ENCODE measurements around the gene HOXA9.

Gene HOXA9

GRCh38 chr7:27200761-27201579 lies 35.6 kb upstream of the HOXA9 start:
- no peak for DNase-seq

GRCh38 chr7:27199849-27200760 lies 34.8 kb upstream of the HOXA9 start, which contains the start of gene HOXA13:
Gene HOXA13 (minus strand): TSS chr7:27200091. CDS start chr7:27200077, 14 bp downstream.
- DNase-seq: no peak

- DNase-seq: no peak
These were observed 33.8 kb upstream of the HOXA9 start for GRCh38 chr7:27198871-27199801.

- no peak for DNase-seq
These were observed 33.0 kb upstream of the HOXA9 start for GRCh38 chr7:27198138-27198841.

DNA sequence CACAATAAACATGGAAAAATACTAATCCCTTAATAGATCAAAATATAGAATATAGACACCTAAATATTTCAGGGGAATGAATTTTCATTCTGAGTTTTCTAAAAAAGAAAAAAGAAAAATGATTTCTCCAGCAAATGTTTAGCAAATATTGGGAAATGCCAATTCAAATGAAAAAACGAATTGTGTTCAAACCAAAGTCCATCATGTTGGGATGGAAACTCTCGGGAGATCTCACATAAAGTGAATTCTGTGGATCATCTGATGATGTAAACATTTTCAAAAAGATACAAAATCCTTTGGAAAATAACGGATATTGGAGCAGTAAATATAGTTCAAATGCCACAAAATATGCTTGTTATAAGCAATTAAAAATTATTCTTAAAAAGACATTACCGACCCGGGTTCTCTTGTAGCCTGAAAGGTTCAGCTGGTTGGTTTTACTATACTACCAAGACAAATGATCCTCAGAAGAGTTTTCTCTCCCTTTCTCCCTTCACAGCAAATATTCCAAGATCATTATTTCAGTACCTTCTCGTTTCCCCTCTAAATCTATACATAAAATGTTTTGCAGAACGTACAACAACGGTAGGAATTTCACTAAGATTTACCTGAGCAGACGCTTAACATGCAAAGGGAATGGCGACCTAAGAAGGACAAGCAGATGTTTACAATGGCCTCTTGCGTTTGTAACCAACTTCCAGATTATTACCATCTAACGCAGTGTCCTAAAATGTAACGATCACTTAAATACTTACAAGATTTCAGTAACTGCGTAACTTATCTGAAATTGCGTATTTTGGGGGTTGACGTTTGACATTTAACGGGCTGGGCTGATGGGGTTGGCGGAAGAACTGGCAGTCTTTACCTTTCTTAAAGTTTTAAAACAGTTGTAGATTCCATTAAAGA lies 32.1 kb upstream of the HOXA9 start:
- DNase-seq: no peak

DNA sequence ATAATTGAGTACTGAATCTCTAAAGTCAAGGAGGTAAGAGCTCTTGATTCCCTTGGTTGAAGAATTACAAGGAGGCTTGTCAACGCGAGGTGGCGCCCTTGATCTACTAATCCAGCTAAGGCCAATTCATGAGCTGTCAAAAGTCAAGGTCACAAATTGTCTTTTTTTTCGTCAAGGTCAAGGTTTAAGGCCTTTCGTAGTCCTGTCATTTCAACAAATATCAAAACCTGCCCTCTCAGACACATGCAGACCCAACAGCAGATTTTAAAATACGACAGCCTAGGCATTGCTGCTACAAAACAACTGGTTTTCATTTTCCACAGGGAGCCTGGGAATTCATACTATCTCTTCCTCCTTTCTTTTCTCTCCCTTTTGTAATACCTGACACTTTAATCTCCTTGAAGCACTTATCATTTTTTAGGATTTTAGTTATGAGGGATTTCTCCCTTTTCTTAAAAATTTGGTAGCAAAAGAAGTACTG lies 31.0 kb upstream of the HOXA9 start:
- DNase-seq: peak; percentile 84

GRCh38 chr7:27194686-27195379 lies 29.5 kb upstream of the HOXA9 start:
- DNase-seq: no peak

DNA sequence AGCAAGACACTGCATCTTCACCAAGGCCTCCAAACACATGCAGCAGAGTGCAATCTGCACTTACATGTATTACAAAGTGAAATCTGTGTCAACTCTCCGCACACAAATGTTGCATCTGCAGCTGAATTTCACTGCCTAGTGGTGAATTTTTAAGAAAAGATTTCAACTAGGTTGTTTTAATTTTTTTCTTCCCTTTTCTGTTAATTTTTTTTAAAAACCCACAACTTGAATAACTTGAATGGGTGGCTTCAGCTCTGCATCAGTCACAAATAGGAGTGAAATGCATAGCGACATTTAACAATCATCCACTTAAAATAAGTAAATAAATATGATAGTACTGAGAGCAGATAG lies 28.6 kb upstream of the HOXA9 start:
- no peak for DNase-seq

DNA sequence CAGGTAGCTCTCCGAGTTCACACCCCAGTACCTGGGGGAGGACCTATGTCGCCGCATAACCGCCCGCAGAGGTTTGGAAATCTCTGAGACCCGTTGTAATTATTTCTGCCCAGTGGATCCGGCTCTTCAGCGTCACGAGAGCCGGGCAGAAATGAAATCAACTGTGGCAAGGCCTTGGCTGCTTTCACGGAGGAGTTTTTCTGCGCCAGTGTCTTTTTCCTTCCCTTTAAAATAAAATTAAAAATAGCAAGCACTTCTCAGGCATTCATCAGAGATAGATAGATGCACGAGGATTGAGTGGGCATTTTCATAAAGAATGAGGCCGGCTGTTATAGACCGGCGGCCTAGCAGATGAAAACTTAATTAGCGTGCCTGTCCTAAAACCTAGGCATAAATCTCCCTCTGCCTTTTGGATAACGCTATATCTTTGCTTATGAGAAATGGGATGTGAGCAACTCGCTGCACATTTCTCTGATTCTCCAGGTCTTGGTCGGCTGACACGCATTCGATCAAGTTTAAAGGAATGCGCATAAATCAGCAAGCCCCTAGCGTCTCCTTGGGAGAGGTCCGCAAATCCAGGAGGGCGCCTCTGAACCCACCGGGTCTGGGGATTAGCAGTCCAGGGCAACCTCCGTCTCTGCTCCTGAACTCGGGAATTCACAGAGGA lies 28.1 kb upstream of the HOXA9 start:
- no peak for DNase-seq

DNA sequence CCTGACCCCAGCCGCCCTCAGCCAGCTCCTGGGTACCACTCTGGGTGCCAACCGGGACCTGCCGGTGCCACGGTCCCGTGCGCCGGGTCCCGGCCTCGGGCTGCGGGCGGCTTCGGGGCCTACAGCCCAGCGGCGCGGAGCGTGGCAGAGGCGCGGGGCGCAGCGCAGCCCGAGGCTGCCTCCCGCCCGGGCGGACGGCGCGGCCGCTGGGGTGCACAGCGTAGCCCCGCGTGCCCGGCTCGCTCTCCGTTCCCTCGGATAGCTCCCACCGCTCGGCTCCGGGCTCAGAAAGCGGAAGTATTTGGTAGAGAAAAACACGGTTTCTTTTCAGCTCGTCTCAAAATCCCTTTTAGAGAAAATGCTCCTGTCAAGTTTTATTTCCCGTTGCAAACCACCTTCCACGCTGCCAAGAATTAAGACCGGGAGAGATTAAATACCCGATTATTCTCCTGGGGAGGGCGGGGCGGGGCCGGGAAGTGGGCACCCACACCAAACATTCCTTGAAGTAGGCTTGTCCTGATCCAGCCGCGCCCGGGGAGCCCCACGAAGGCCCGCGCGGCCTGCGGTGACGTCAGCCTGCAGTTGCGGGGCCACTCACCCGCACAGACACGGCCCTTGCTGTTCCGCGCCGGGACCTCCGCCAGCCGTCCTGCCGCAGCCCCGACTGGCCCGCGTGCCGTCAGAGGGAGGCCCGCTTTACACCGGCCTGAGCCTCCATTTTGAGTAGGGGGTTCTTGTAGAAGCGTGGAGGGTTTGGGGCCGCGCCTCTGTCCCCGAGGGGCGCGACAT lies 27.4 kb upstream of the HOXA9 start:
- no peak for DNase-seq

DNA sequence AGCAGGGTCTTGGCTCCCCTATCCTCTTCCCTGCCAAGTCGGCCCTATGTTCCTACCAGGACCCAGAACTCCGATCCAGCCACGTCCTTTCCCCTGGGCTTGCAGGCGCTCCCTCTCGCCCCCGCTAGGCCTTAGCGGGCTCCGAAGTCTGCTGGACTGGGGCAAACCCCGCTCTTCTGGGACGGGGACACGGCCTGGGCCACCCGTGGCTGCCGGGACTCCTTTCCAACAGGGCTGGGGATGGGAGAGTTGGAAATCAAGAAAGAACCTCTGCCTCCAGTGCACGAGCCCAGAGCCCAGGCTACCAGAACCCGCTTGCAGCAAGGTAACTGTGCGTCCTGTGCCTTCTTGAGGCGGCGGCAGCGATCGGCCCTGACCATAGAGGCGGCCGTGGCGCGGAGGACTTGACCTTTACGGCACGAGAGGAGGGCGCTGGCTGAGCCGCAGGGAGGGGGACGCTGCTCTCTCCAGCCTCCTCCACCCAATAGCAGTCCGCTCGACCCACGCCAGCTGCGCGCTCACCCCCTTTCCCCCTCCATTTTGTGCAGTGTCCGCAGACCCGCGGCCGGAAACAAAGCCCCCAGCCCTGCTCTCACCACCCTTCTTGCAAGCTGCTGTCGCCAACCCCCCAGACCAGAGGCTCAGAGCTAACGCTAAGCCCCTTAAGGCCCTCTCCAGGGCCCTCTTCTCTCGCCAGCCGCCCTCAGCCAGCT lies 26.7 kb upstream of the HOXA9 start:
- no peak for DNase-seq

- no peak for DNase-seq
These were observed 25.9 kb upstream of the HOXA9 start for GRCh38 chr7:27191161-27191731.

DNA sequence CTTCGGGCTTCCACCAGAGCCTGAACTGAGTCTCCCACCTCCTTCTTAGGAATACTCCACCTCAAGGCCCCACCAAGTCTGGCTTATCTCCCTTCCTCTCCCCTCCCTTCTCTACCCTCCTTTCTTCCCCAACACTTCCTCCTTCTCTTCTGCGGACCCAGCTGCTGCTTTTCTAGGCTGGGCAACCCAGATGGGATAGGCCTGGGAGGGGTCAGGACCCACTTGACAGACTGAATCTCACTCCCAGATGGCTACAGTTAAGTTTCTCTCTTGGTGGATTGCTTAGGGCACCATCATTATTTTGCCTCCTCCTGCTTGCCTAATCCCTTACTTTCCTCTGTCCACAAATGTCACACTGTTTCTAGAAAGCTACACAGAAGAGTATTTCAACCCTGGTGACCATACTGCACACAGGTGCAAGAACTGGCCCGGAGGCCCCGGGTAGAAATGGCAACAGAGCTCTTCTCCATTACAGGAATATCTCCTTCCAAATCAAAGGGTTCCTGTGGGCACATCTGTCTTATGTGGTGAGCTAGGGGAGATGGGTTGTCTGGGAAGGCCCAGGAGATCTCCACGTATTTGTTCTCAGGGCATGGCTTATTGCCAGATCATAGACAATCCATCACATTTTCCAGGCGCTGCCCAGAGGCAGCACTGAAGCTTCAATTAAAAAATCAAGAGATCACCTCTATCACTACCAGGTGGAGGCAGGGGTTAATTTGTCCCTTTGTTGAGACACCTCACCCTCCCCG lies 24.8 kb upstream of the HOXA9 start:
- DNase-seq: no peak

- no peak for DNase-seq
These were observed 24.1 kb upstream of the HOXA9 start for GRCh38 chr7:27189295-27189996.

GRCh38 chr7:27188386-27189294 lies 23.3 kb upstream of the HOXA9 start:
- no peak for DNase-seq

Measured in activated T-cell treated with anti-CD3 and anti-CD28 coated beads for 4 hours (primary cell).